Mucosa of rectum (tissue), 2 donors: ENCODE results near the gene TMEM41B.
"Not testable (repeated sequence)": the region's sequence is repeated elsewhere in the genome, so short reads cannot be mapped to it uniquely, and the experiment has no call there.

Experiments
- H3K27ac ChIP-seq, 2 donors: one replicate each; pipeline ENCODE4 v1.7.0; 2013; ENCODE audit warnings: inconsistent platforms in 2 of 2, low read depth in 2 of 2, low read length in 2 of 2
- H3K27me3 ChIP-seq, 2 donors: one replicate each; pipeline ENCODE4 v1.7.0; 2013; ENCODE audit warnings: low read length in 2 of 2; ENCODE audit not compliant: control insufficient read depth in 2 of 2, insufficient read depth in 2 of 2
- H3K36me3 ChIP-seq, 2 donors: one replicate each; pipeline ENCODE4 v1.7.0; 2013; ENCODE audit warnings: low read length in 2 of 2; ENCODE audit not compliant: control insufficient read depth in 2 of 2, insufficient read depth in 2 of 2
- H3K4me1 ChIP-seq, 2 donors: one replicate each; pipeline ENCODE4 v1.7.0; 2013; ENCODE audit warnings: low read length in 2 of 2, mild to moderate bottlenecking in 1 of 2; ENCODE audit not compliant: control insufficient read depth in 2 of 2, insufficient read depth in 2 of 2
- H3K4me3 ChIP-seq, 2 donors: one replicate each; pipeline ENCODE4 v1.7.0; 2013; ENCODE audit warnings: low read length in 2 of 2
- H3K9ac ChIP-seq, 2 donors: one replicate each; pipeline ENCODE4 v1.7.0; 2013; ENCODE audit warnings: low read length in 2 of 2, low read depth in 1 of 2, mild to moderate bottlenecking in 1 of 2
- H3K9me3 ChIP-seq, 2 donors: one replicate each; pipeline ENCODE4 v1.7.0; 2013; ENCODE audit warnings: low read length in 2 of 2; ENCODE audit not compliant: control insufficient read depth in 2 of 2
- donor health status: healthy.
- donor health status: Normal muscosa, but diverticular disease.

Gene TMEM41B

GRCh38 chr11:9259981-9260837 lies 54.2 kb downstream of the TMEM41B start:
- Histone ChIP-seq H3K9ac (no peak overlapping the region), H3K27ac (no peak overlapping the region), H3K36me3 (no peaks in the 10 kb centered on the region), H3K4me3 (no peak overlapping the region), H3K27me3 (no peaks in the 10 kb centered on the region), H3K9me3 (no peaks in the 10 kb centered on the region), H3K4me1 (peaks cover 0 to 2% of the 10 kb centered on the region in 2 donors)

- not testable (repeated sequence) for H3K9ac ChIP-seq, H3K27ac ChIP-seq, H3K9me3 ChIP-seq, H3K27me3 ChIP-seq, H3K4me3 ChIP-seq, H3K36me3 ChIP-seq, H3K4me1 ChIP-seq
Measured at GRCh38 chr11:9258279-9258678, 56.1 kb downstream of the TMEM41B start.

GRCh38 chr11:9254416-9254815 lies 60.0 kb downstream of the TMEM41B start:
- peaks cover 0 to 2% of the 10 kb centered on the region in 2 donors for H3K36me3 ChIP-seq
- no peaks in the 10 kb centered on the region for H3K4me1 ChIP-seq
- H3K9ac ChIP-seq: no peak overlapping the region
- no peak overlapping the region for H3K27ac ChIP-seq
- no peaks in the 10 kb centered on the region for H3K27me3 ChIP-seq
- no peak overlapping the region for H3K4me3 ChIP-seq
- H3K9me3 ChIP-seq: no peaks in the 10 kb centered on the region

GRCh38 chr11:9253086-9253485 lies 61.3 kb downstream of the TMEM41B start:
- H3K4me1 ChIP-seq: no peaks in the 10 kb centered on the region
- H3K9me3 ChIP-seq: no peaks in the 10 kb centered on the region
- H3K27me3 ChIP-seq: no peaks in the 10 kb centered on the region
- H3K27ac ChIP-seq: no peak overlapping the region
- H3K36me3 ChIP-seq: peaks cover 0 to 2% of the 10 kb centered on the region in 2 donors
- H3K4me3 ChIP-seq: no peak overlapping the region
- no peak overlapping the region for H3K9ac ChIP-seq

- no peaks in the 10 kb centered on the region for H3K9me3 ChIP-seq
- no peak overlapping the region for H3K4me3 ChIP-seq
- no peak overlapping the region for H3K27ac ChIP-seq
- H3K27me3 ChIP-seq: no peaks in the 10 kb centered on the region
- H3K4me1 ChIP-seq: no peaks in the 10 kb centered on the region
- H3K9ac ChIP-seq: no peak overlapping the region
- peaks cover 0 to 2% of the 10 kb centered on the region in 2 donors for H3K36me3 ChIP-seq
Measured at GRCh38 chr11:9251311-9251710, 63.1 kb downstream of the TMEM41B start.

GRCh38 chr11:9250139-9250582 lies 64.2 kb downstream of the TMEM41B start:
- H3K36me3 ChIP-seq: peaks cover 0 to 1% of the 10 kb centered on the region in 2 donors
- no peaks in the 10 kb centered on the region for H3K27me3 ChIP-seq
- no peaks in the 10 kb centered on the region for H3K9me3 ChIP-seq
- H3K4me1 ChIP-seq: no peaks in the 10 kb centered on the region
- no peak overlapping the region for H3K9ac ChIP-seq
- H3K27ac ChIP-seq: no peak overlapping the region
- no peak overlapping the region for H3K4me3 ChIP-seq

- Histone ChIP-seq H3K9me3 (no peaks in the 10 kb centered on the region), H3K36me3 (no peaks in the 10 kb centered on the region), H3K9ac (no peak overlapping the region), H3K27me3 (no peaks in the 10 kb centered on the region), H3K4me1 (no peaks in the 10 kb centered on the region), H3K4me3 (no peak overlapping the region), H3K27ac (no peak overlapping the region)
Measured at GRCh38 chr11:9249252-9249651, 65.1 kb downstream of the TMEM41B start.

- H3K27me3 ChIP-seq: no peaks in the 10 kb centered on the region
- H3K36me3 ChIP-seq: no peaks in the 10 kb centered on the region
- no peak overlapping the region for H3K27ac ChIP-seq
- H3K9ac ChIP-seq: no peak overlapping the region
- H3K4me1 ChIP-seq: no peaks in the 10 kb centered on the region
- H3K9me3 ChIP-seq: no peaks in the 10 kb centered on the region
- no peak overlapping the region for H3K4me3 ChIP-seq
Measured at GRCh38 chr11:9247863-9248262, 66.5 kb downstream of the TMEM41B start.

- H3K27ac ChIP-seq, H3K4me3 ChIP-seq, H3K4me1 ChIP-seq, H3K9me3 ChIP-seq, H3K27me3 ChIP-seq, H3K9ac ChIP-seq, H3K36me3 ChIP-seq: not testable (repeated sequence)
Measured at GRCh38 chr11:9236242-9236641, 78.2 kb downstream of the TMEM41B start.

GRCh38 chr11:9232482-9232881 lies 81.9 kb downstream of the TMEM41B start:
- H3K27ac ChIP-seq: no peak overlapping the region
- H3K4me1 ChIP-seq: no peaks in the 10 kb centered on the region
- no peaks in the 10 kb centered on the region for H3K9me3 ChIP-seq
- no peaks in the 10 kb centered on the region for H3K27me3 ChIP-seq
- no peaks in the 10 kb centered on the region for H3K36me3 ChIP-seq
- no peak overlapping the region for H3K9ac ChIP-seq
- no peak overlapping the region for H3K4me3 ChIP-seq
